Measurements from ENCODE around the gene ULBP2. TPM values are rescaled to one million over a fixed set of nuclear protein-coding genes. Genes with fewer than 3 reads are reported as not detected.

Gene ULBP2
- polyA plus RNA-seq, 1 donor (not counting 4 experiments of a cell fraction or from before 2014, with no cell fraction given): 11.8 TPM

- no peaks in the 10 kb centered on the region for H4K20me1 ChIP-seq (ENCODE audit: control insufficient read depth, extremely low read depth, insufficient read depth, low read length)
- H3K79me2 ChIP-seq (ENCODE audit: control insufficient read depth, insufficient read depth, low read length): no peaks in the 10 kb centered on the region
- no peaks in the 10 kb centered on the region for H3K9me1 ChIP-seq (ENCODE audit: control insufficient read depth, extremely low read depth, insufficient read depth, low read length)
- H3K9me3 ChIP-seq (ENCODE audit: control insufficient read depth, low read depth, low read length): peaks cover 1% of the 10 kb centered on the region
- H3K4me1 ChIP-seq (ENCODE audit: control insufficient read depth, extremely low read depth, insufficient read depth, low read length): peaks cover 3% of the 10 kb centered on the region
- H3K4me3 ChIP-seq (ENCODE audit: control insufficient read depth in 2 of 3, extremely low read depth in 1 of 3, insufficient read depth in 2 of 3, low read depth in 1 of 3, low read length in 3 of 3): no peak overlapping the region
- H3K9ac ChIP-seq (ENCODE audit: control insufficient read depth, extremely low read depth, insufficient read depth, low read length): no peak overlapping the region
- TF ChIP-seq EZH2 (IDR thresholded peaks at IDR 0.05; ENCODE audit: low read length): no peak
- TF ChIP-seq, protein P1, sequence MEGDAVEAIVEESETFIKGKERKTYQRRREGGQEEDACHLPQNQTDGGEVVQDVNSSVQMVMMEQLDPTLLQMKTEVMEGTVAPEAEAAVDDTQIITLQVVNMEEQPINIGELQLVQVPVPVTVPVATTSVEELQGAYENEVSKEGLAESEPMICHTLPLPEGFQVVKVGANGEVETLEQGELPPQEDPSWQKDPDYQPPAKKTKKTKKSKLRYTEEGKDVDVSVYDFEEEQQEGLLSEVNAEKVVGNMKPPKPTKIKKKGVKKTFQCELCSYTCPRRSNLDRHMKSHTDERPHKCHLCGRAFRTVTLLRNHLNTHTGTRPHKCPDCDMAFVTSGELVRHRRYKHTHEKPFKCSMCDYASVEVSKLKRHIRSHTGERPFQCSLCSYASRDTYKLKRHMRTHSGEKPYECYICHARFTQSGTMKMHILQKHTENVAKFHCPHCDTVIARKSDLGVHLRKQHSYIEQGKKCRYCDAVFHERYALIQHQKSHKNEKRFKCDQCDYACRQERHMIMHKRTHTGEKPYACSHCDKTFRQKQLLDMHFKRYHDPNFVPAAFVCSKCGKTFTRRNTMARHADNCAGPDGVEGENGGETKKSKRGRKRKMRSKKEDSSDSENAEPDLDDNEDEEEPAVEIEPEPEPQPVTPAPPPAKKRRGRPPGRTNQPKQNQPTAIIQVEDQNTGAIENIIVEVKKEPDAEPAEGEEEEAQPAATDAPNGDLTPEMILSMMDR (optimal IDR thresholded peaks at IDR 0.05 in 1 of 3, IDR thresholded peaks at IDR 0.05 in 1 of 3, conservative IDR thresholded peaks at IDR 0.05 in 1 of 3; ENCODE audit: extremely low read depth in 1 of 3, insufficient read depth in 2 of 3, low read length in 3 of 3): no peak
- dilution Hi-C loops (cut with MboI; ENCODE audit: extremely low pct_ligation_motif_present, low sequenced_read_pairs): no loop called here
- H3K27me3 ChIP-seq (ENCODE audit: control insufficient read depth, extremely low read depth, insufficient read depth, low read length): no peaks in the 10 kb centered on the region
- no peak overlapping the region for H3K27ac ChIP-seq (ENCODE audit: control insufficient read depth, insufficient read depth, low read length)
- FAIRE-seq (no peak), DNase-seq (ENCODE audit: low read depth, low spot score) (no peak)
- H3K4me2 ChIP-seq (ENCODE audit: control insufficient read depth, extremely low read depth, insufficient read depth, low read depth, low read length): no peak overlapping the region
- no peak overlapping the region for H2AFZ ChIP-seq (ENCODE audit: control insufficient read depth, low read length)
- no peaks in the 10 kb centered on the region for H3K36me3 ChIP-seq (ENCODE audit: control insufficient read depth in 2 of 2, extremely low read depth in 1 of 2, insufficient read depth in 2 of 2, low read length in 2 of 2)
Observed at GRCh38 chr6:149905911-149906371, 35.9 kb upstream of the ULBP2 start.

DNA sequence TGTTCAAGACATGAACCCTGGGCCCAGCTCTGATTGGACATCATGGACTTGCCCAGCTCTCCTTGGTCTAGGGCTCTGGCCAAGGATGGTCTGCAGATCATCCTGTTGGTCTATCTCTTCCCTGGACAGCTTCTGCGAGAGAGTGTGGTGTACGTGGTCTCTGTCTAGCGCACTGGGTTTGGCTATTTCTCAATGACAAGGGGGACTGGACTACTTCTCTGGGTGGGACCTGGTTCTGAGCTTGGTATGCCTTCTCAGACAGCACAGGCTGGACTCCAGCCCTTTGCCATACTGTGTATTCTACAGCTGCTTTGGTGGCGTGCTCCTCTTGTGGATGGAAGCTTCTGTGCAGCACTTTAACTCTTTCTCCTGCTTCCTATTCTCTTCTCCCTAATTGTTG, 35.4 kb upstream of the ULBP2 start:
- DNase-seq (ENCODE audit: low read depth, low spot score) (no peak), FAIRE-seq (no peak)
- no peaks in the 10 kb centered on the region for H4K20me1 ChIP-seq (ENCODE audit: control insufficient read depth, extremely low read depth, insufficient read depth, low read length)
- H3K36me3 ChIP-seq (ENCODE audit: control insufficient read depth in 2 of 2, extremely low read depth in 1 of 2, insufficient read depth in 2 of 2, low read length in 2 of 2): no peaks in the 10 kb centered on the region
- H3K4me2 ChIP-seq (ENCODE audit: control insufficient read depth, extremely low read depth, insufficient read depth, low read depth, low read length): no peak overlapping the region
- H3K27ac ChIP-seq (ENCODE audit: control insufficient read depth, insufficient read depth, low read length): no peak overlapping the region
- no peaks in the 10 kb centered on the region for H3K9me1 ChIP-seq (ENCODE audit: control insufficient read depth, extremely low read depth, insufficient read depth, low read length)
- no peaks in the 10 kb centered on the region for H3K27me3 ChIP-seq (ENCODE audit: control insufficient read depth, extremely low read depth, insufficient read depth, low read length)
- H3K9me3 ChIP-seq (ENCODE audit: control insufficient read depth, low read depth, low read length): peaks cover 1% of the 10 kb centered on the region
- TF ChIP-seq EZH2 (IDR thresholded peaks at IDR 0.05; ENCODE audit: low read length): no peak
- TF ChIP-seq, protein P1 (optimal IDR thresholded peaks at IDR 0.05 in 1 of 3, IDR thresholded peaks at IDR 0.05 in 1 of 3, conservative IDR thresholded peaks at IDR 0.05 in 1 of 3; ENCODE audit: extremely low read depth in 1 of 3, insufficient read depth in 2 of 3, low read length in 3 of 3): no peak
- H3K9ac ChIP-seq (ENCODE audit: control insufficient read depth, extremely low read depth, insufficient read depth, low read length): no peak overlapping the region
- no peak overlapping the region for H2AFZ ChIP-seq (ENCODE audit: control insufficient read depth, low read length)
- dilution Hi-C loops (cut with MboI; ENCODE audit: extremely low pct_ligation_motif_present, low sequenced_read_pairs): no loop called here
- H3K4me3 ChIP-seq (ENCODE audit: control insufficient read depth in 2 of 3, extremely low read depth in 1 of 3, insufficient read depth in 2 of 3, low read depth in 1 of 3, low read length in 3 of 3): no peak overlapping the region
- no peaks in the 10 kb centered on the region for H3K4me1 ChIP-seq (ENCODE audit: control insufficient read depth, extremely low read depth, insufficient read depth, low read length)
- H3K79me2 ChIP-seq (ENCODE audit: control insufficient read depth, insufficient read depth, low read length): no peaks in the 10 kb centered on the region

Data from keratinocyte (primary cell).